OCI-LY7 (cell line): ENCODE results near the gene NXF3. TPM values are rescaled to one million over a fixed set of nuclear protein-coding genes. Genes with fewer than 3 reads are reported as not detected.

Source experiments
- BruUV-seq: library from RNA; stranded (reverse); fragments of 400-500 nt; replicated peaks from 2 replicates; lab custom pipeline; 2021; lab: Mats Ljungman, UMichigan
- CTCF ChIA-PET: fragments of 300-600 bp; sonication (Branson Sonifier 250); formaldehyde crosslinking; loops from one replicate; lab custom pipeline; 2022; ENCODE audit warnings: antibody characterized with exemption; ENCODE audit not compliant: unreplicated experiment; lab: Charles Lee
- POLR2A ChIA-PET: fragments of 300-600 bp; sonication (Branson Sonifier 250); formaldehyde crosslinking; loops from one replicate; lab custom pipeline; 2022; ENCODE audit warnings: antibody characterized with exemption; lab: Charles Lee
- DNase-seq: peaks from one replicate; pipeline ENCODE4 v3.0.0-alpha.2; 2015; ENCODE audit warnings: low spot score
- H2AFZ ChIP-seq: fragments of 200-600 bp; sonication (generic), shearing (Covaris generic); 2 replicates; pipeline ENCODE4 v1.6.1; 2014; ENCODE audit warnings: mild to moderate bottlenecking, antibody characterized with exemption, low read length, moderate library complexity
- H3K27ac ChIP-seq: fragments of 200-600 bp; sonication (generic); 2 replicates; pipeline ENCODE4 v1.5.1; 2014; ENCODE audit warnings: mixed run types, low read depth, mild to moderate bottlenecking, moderate library complexity, low read length, inconsistent platforms; ENCODE audit not compliant: poor library complexity, severe bottlenecking
- H3K36me3 ChIP-seq: fragments of 200-600 bp; sonication (generic); 2 replicates; pipeline ENCODE4 v1.6.1; 2014; ENCODE audit warnings: mild to moderate bottlenecking, antibody characterized with exemption, low read length, moderate library complexity, mixed read lengths; ENCODE audit not compliant: insufficient read depth
- H3K4me1 ChIP-seq: fragments of 200-600 bp; sonication (generic); 2 replicates; pipeline ENCODE4 v1.5.1; 2014; ENCODE audit warnings: mild to moderate bottlenecking, low read length; ENCODE audit not compliant: insufficient read depth, poor library complexity, severe bottlenecking
- H3K4me2 ChIP-seq: fragments of 200-600 bp; sonication (generic); 2 replicates; pipeline ENCODE4 v1.6.1; 2014; ENCODE audit warnings: mild to moderate bottlenecking, low read length
- H3K4me3 ChIP-seq: fragments of 200-600 bp; sonication (generic); 2 replicates; pipeline ENCODE4 v1.5.1; 2014; ENCODE audit warnings: mild to moderate bottlenecking, low read depth, low read length; ENCODE audit not compliant: poor library complexity, severe bottlenecking
- H3K79me2 ChIP-seq: fragments of 200-600 bp; sonication (generic); 2 replicates; pipeline ENCODE4 v1.6.1; 2016; ENCODE audit warnings: low read depth, mild to moderate bottlenecking, low read length, moderate library complexity, mixed read lengths; ENCODE audit not compliant: insufficient read depth
- H3K9me2 ChIP-seq: fragments of 200-600 bp; sonication (generic); 2 replicates; pipeline ENCODE4 v1.6.1; 2016; ENCODE audit warnings: mild to moderate bottlenecking, low read length, mixed read lengths; ENCODE audit not compliant: insufficient read depth
- H3K9me3 ChIP-seq: fragments of 200-600 bp; sonication (generic); 2 replicates; pipeline ENCODE4 v1.6.1; 2014; ENCODE audit warnings: mild to moderate bottlenecking, mixed run types, low read length, mixed read lengths
- H4K20me1 ChIP-seq: fragments of 200-600 bp; sonication (generic); 2 replicates; pipeline ENCODE4 v1.6.1; 2014; ENCODE audit warnings: mild to moderate bottlenecking, antibody characterized with exemption, low read length, moderate library complexity, mixed read lengths; ENCODE audit not compliant: insufficient read depth
- CTCF ChIP-seq: fragments of 200-600 bp; sonication (generic); conservative IDR thresholded peaks from 2 replicates; pipeline ENCODE4 v1.5.1; 2014; ENCODE audit warnings: mild to moderate bottlenecking, antibody characterized with exemption, low read length, moderate library complexity, mixed read lengths
- EZH2phosphoT487 ChIP-seq: fragments of 200-600 bp; sonication (generic); IDR thresholded peaks from 2 replicates; pipeline ENCODE4 v1.6.1; 2018; ENCODE audit warnings: low read depth, borderline replicate concordance, mild to moderate bottlenecking, mixed run types, antibody characterized with exemption, low read length, moderate library complexity, mixed read lengths
- intact Hi-C: fragments of 100-400 bp; cut with micrococcal nuclease; formaldehyde crosslinking; loops from one replicate; pipeline ENCODE4 v1.10.0; 2022; ENCODE audit not compliant: unreplicated experiment
- total RNA-seq, 2 experiments: library from RNA; depleted of rRNA in 1 of 2; stranded (reverse); fragments of >200 nt in 1 of 2; shearing (Covaris generic) in 1 of 2; gene quantifications; 2 replicates each; pipeline ENCODE4 v1.2.3, GENCODE V29; 2014 to 2022

NXF3 gene
- total RNA-seq, 2 experiments from 2014 or later = not detected

DNA sequence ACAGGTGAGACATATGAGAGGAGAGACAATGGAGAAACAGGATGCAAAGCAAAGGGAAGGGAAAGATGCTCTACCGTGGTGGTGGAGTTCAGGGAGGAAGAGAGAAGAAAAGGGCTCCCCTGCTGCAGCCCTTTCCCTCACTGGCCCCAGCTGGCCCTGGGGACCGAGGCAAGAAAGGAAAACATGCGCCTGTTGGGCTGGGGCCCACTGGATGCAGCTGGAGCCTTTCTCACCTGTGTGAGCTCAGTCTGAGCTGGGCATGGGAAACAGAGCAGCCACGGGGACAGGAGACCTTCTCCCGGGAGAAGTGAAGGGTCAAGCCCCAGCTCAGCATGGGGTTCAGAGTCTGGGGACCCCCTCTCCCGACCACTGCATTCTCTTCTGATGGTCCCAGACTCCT is 11.9 kb downstream of the NXF3 start:
- Histone ChIP-seq H3K4me3 (no peak overlapping the region), H4K20me1 (no peaks in the 10 kb centered on the region), H3K9me3 (no peaks in the 10 kb centered on the region), H3K27ac (no peak overlapping the region), H3K4me1 (no peaks in the 10 kb centered on the region), H3K79me2 (no peaks in the 10 kb centered on the region), H3K4me2 (no peak overlapping the region), H3K36me3 (no peaks in the 10 kb centered on the region), H2AFZ (no peak overlapping the region), H3K9me2 (no peaks in the 10 kb centered on the region)
- TF ChIP-seq CTCF = no peak
- no peak for TF ChIP-seq EZH2phosphoT487
- ChIA-PET POLR2A (no interaction called here), CTCF (no interaction called here)
- BruUV-seq = no TSS peak
- intact Hi-C loops = no loop called here
- no peak for DNase-seq

DNA sequence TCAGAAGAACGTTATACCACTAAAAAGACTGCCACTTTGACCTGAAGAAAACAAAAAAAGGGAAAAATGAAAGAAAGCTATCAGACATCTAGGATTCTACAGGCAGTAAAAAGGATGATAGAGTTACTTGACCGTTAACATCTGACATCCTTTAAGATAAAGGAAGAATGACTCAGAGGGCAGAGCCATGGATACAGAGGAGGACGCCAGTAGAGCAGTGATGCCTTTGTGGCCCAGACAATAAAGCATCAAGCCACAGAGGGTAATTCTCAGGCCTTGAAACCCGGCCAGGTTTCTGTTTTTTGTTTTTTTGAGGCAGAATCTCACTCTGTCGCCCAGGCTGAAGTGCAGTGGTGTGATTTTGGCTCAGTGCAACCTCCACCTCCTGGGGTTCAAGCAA is 19.5 kb downstream of the NXF3 start:
- no peaks in the 10 kb centered on the region for H3K9me2 ChIP-seq
- intact Hi-C loops = no loop called here
- ChIA-PET CTCF (no interaction called here), POLR2A (no interaction called here)
- H3K9me3 ChIP-seq = no peaks in the 10 kb centered on the region
- no peak overlapping the region for H3K27ac ChIP-seq
- no peaks in the 10 kb centered on the region for H3K4me1 ChIP-seq
- no peak for DNase-seq
- no peak overlapping the region for H3K4me2 ChIP-seq
- H3K4me3 ChIP-seq = no peak overlapping the region
- no peaks in the 10 kb centered on the region for H4K20me1 ChIP-seq
- H2AFZ ChIP-seq = no peak overlapping the region
- TF ChIP-seq CTCF = no peak
- no peaks in the 10 kb centered on the region for H3K36me3 ChIP-seq
- no peaks in the 10 kb centered on the region for H3K79me2 ChIP-seq
- BruUV-seq = no TSS peak

GRCh38 chrX:103066606-103067005 is 26.3 kb downstream of the NXF3 start:
- Histone ChIP-seq H3K27ac (no peak overlapping the region), H3K4me1 (no peaks in the 10 kb centered on the region), H4K20me1 (no peaks in the 10 kb centered on the region), H3K9me2 (no peaks in the 10 kb centered on the region), H3K4me2 (no peak overlapping the region), H3K79me2 (no peaks in the 10 kb centered on the region), H3K9me3 (no peaks in the 10 kb centered on the region), H3K4me3 (no peak overlapping the region), H3K36me3 (no peaks in the 10 kb centered on the region), H2AFZ (no peak overlapping the region)
- ChIA-PET POLR2A (interaction anchor here (0.7 kb wide), 1 partner anchor 132 kb away, joined by 3 read pairs; no protein-coding TSS in a partner anchor), CTCF (no interaction called here)
- intact Hi-C loops = no loop called here
- no peak for DNase-seq
- no peak for TF ChIP-seq EZH2phosphoT487
- TF ChIP-seq CTCF = no peak
- no TSS peak for BruUV-seq
